Neural cell (in vitro differentiated cells): ENCODE measurements around the gene GPC5. TPM values are rescaled to one million over a fixed set of nuclear protein-coding genes. Genes with fewer than 3 reads are reported as not detected.

Source experiments
- H2AFZ ChIP-seq: fragments of 200-600, 300-800 bp; sonication (generic), shearing (Covaris generic); 2 replicates; pipeline ENCODE4 v1.6.0; 2014; ENCODE audit warnings: low read depth, mild to moderate bottlenecking, antibody characterized with exemption, low read length, moderate library complexity
- H3F3A ChIP-seq: fragments of 200-600 bp; shearing (Covaris generic); 2 replicates; pipeline ENCODE4 v1.6.1; 2016; ENCODE audit warnings: mild to moderate bottlenecking, moderate library complexity, mixed read lengths, antibody characterized with exemption, low read length; ENCODE audit not compliant: insufficient read depth, poor library complexity, severe bottlenecking
- H3K27ac ChIP-seq: fragments of 200-600, 300-800 bp; sonication (generic), shearing (Covaris generic); 2 replicates; pipeline ENCODE4 v1.5.1; 2014; ENCODE audit warnings: mild to moderate bottlenecking, low read length, moderate library complexity
- H3K27me3 ChIP-seq: fragments of 300-800, 200-600 bp; sonication (generic), shearing (Covaris generic); 2 replicates; pipeline ENCODE4 v1.6.0; 2014; ENCODE audit warnings: mild to moderate bottlenecking, low read depth, low read length, moderate library complexity; ENCODE audit not compliant: insufficient read depth
- H3K36me3 ChIP-seq: fragments of 300-800, 200-600 bp; sonication (generic), shearing (Covaris generic); 2 replicates; pipeline ENCODE4 v1.5.1; 2014; ENCODE audit warnings: mild to moderate bottlenecking, antibody characterized with exemption, low read length, moderate library complexity; ENCODE audit not compliant: insufficient read depth
- H3K4me2 ChIP-seq: fragments of 300-800, 200-600 bp; sonication (generic), shearing (Covaris generic); 2 replicates; pipeline ENCODE4 v1.6.0; 2014; ENCODE audit warnings: mild to moderate bottlenecking, low read length
- H3K4me3 ChIP-seq: fragments of 300-800, 200-600 bp; sonication (generic), shearing (Covaris generic); 2 replicates; pipeline ENCODE4 v1.5.1; 2014; ENCODE audit warnings: mild to moderate bottlenecking, low read length, moderate library complexity
- H3K79me2 ChIP-seq: fragments of 200-600 bp; shearing (Covaris generic); replicated peaks from 2 replicates; pipeline ENCODE4 v1.6.0; 2014; ENCODE audit warnings: mild to moderate bottlenecking, low read length, moderate library complexity; ENCODE audit not compliant: insufficient read depth
- H3K9ac ChIP-seq: fragments of 300-800, 200-600 bp; sonication (generic), shearing (Covaris generic); 2 replicates; pipeline ENCODE4 v1.6.1; 2016; ENCODE audit warnings: mild to moderate bottlenecking, low read length, mixed read lengths
- H3K9me2 ChIP-seq: fragments of 200-600 bp; shearing (Covaris generic); 2 replicates; pipeline ENCODE4 v1.6.1; 2016; ENCODE audit warnings: mild to moderate bottlenecking, low read length, mixed read lengths; ENCODE audit not compliant: insufficient read depth
- H3K9me3 ChIP-seq: fragments of 200-600, 300-800 bp; sonication (generic), shearing (Covaris generic); 2 replicates; pipeline ENCODE4 v1.6.1; 2016; ENCODE audit warnings: mild to moderate bottlenecking, mixed run types, low read length, moderate library complexity, mixed read lengths
- H4K20me1 ChIP-seq: fragments of 200-600 bp; shearing (Covaris generic); 2 replicates; pipeline ENCODE4 v1.6.1; 2016; ENCODE audit warnings: mild to moderate bottlenecking, mixed run types; ENCODE audit not compliant: insufficient read depth
- CTCF ChIP-seq: fragments of 450-650 bp; IDR thresholded peaks from 2 replicates; pipeline ENCODE4 v1.5.1; 2014; ENCODE audit warnings: antibody characterized with exemption, mild to moderate bottlenecking, moderate library complexity; ENCODE audit not compliant: poor library complexity, severe bottlenecking
- EP300 ChIP-seq: fragments of 450-650 bp; conservative IDR thresholded peaks from 2 replicates; pipeline ENCODE4 v1.6.1; 2014; ENCODE audit warnings: antibody characterized with exemption, mild to moderate bottlenecking, moderate library complexity; ENCODE audit not compliant: poor library complexity, severe bottlenecking
- MXI1 ChIP-seq: fragments of 450-650 bp; conservative IDR thresholded peaks from 2 replicates; pipeline ENCODE4 v1.6.1; 2014; ENCODE audit warnings: antibody characterized with exemption, mild to moderate bottlenecking; ENCODE audit not compliant: poor library complexity, severe bottlenecking
- POLR2AphosphoS5 ChIP-seq: IDR thresholded peaks from 2 replicates; pipeline ENCODE4 v1.6.1; 2012
- RAD21 ChIP-seq: fragments of 450-650 bp; conservative IDR thresholded peaks from 2 replicates; pipeline ENCODE4 v1.6.1; 2014; ENCODE audit warnings: antibody characterized with exemption, mild to moderate bottlenecking, moderate library complexity
- REST ChIP-seq: IDR thresholded peaks from 2 replicates; pipeline ENCODE4 v1.6.1; 2012; ENCODE audit warnings: borderline replicate concordance
- SMC3 ChIP-seq: fragments of 450-650 bp; conservative IDR thresholded peaks from 2 replicates; pipeline ENCODE4 v1.6.1; 2014; ENCODE audit warnings: antibody characterized with exemption, mild to moderate bottlenecking, moderate library complexity; ENCODE audit not compliant: poor library complexity
- TAF1 ChIP-seq: IDR thresholded peaks from 2 replicates; pipeline ENCODE4 v1.6.1; 2012; ENCODE audit warnings: low read depth
- polyA plus RNA-seq: library from polyadenylated mRNA; depleted of rRNA; stranded (reverse); fragments of >200 nt; gene quantifications from 2 replicates; pipeline ENCODE4 v1.2.3, GENCODE V29; 2014

The GPC5 gene
- polyA plus RNA-seq, 1 donor from 2014 or later: 5.0 TPM

GRCh38 chr13:92734545-92734944 is 1336.1 kb downstream of the GPC5 start:
- Histone ChIP-seq H3K9me2 (no peaks in the 10 kb centered on the region), H3K9me3 (no peaks in the 10 kb centered on the region), H3K27ac (no peak overlapping the region), H3K79me2 (no peaks in the 10 kb centered on the region), H3F3A (no peaks in the 10 kb centered on the region), H2AFZ (no peak overlapping the region), H3K4me3 (no peak overlapping the region), H3K27me3 (no peaks in the 10 kb centered on the region), H4K20me1 (no peaks in the 10 kb centered on the region), H3K4me2 (no peak overlapping the region), H3K36me3 (no peaks in the 10 kb centered on the region), H3K9ac (no peak overlapping the region)
- TF ChIP-seq MXI1 (no peak), TAF1 (no peak), CTCF (no peak), POLR2AphosphoS5 (no peak)

- Histone ChIP-seq H3K27me3 (no peaks in the 10 kb centered on the region), H3K9me2 (no peaks in the 10 kb centered on the region), H3F3A (no peaks in the 10 kb centered on the region), H3K9me3 (no peaks in the 10 kb centered on the region), H3K36me3 (no peaks in the 10 kb centered on the region), H3K4me3 (no peak overlapping the region), H3K4me2 (no peak overlapping the region), H3K27ac (no peak overlapping the region), H3K9ac (no peak overlapping the region), H2AFZ (no peak overlapping the region), H4K20me1 (no peaks in the 10 kb centered on the region), H3K79me2 (no peaks in the 10 kb centered on the region)
- TF ChIP-seq SMC3 (no peak), MXI1 (no peak), EP300 (no peak)
Observed at GRCh38 chr13:92735909-92736308, 1337.5 kb downstream of the GPC5 start.

- Histone ChIP-seq H3K9me3 (no peaks in the 10 kb centered on the region), H3K36me3 (no peaks in the 10 kb centered on the region), H3K79me2 (no peaks in the 10 kb centered on the region), H3F3A (no peaks in the 10 kb centered on the region), H3K27ac (no peak overlapping the region), H3K9ac (no peak overlapping the region), H3K4me3 (no peak overlapping the region), H3K9me2 (no peaks in the 10 kb centered on the region), H3K27me3 (no peaks in the 10 kb centered on the region), H2AFZ (no peak overlapping the region), H4K20me1 (no peaks in the 10 kb centered on the region), H3K4me2 (no peak overlapping the region)
- TF ChIP-seq TAF1: no peak
Observed at GRCh38 chr13:92739306-92739818, 1340.9 kb downstream of the GPC5 start.

GRCh38 chr13:92743992-92744391 is 1345.6 kb downstream of the GPC5 start:
- Histone ChIP-seq H4K20me1 (no peaks in the 10 kb centered on the region), H3K4me3 (no peak overlapping the region), H3K36me3 (no peaks in the 10 kb centered on the region), H3K79me2 (no peaks in the 10 kb centered on the region), H3K9me2 (no peaks in the 10 kb centered on the region), H3K9me3 (no peaks in the 10 kb centered on the region), H3K27ac (no peak overlapping the region), H3K4me2 (no peak overlapping the region), H3K27me3 (no peaks in the 10 kb centered on the region), H3K9ac (no peak overlapping the region), H2AFZ (no peak overlapping the region), H3F3A (no peaks in the 10 kb centered on the region)
- TF ChIP-seq CTCF: no peak
- no peak for TF ChIP-seq REST
- no peak for TF ChIP-seq TAF1
- TF ChIP-seq SMC3: no peak
- TF ChIP-seq RAD21: no peak
- TF ChIP-seq POLR2AphosphoS5: no peak
